GM12878 (cell line): ENCODE data around the gene APC2. TPM values are rescaled to one million over a fixed set of nuclear protein-coding genes. Genes with fewer than 3 reads are reported as not detected.

Experiments
- BMI1 ChIP-seq: fragments of 450-650 bp; IDR thresholded peaks from 2 replicates; pipeline ENCODE4 v1.6.1; 2016; ENCODE audit warnings: mild to moderate bottlenecking, moderate library complexity, borderline replicate concordance
- CEBPB ChIP-seq, 2 experiments: fragments of 150-350 bp in 1 of 2; IDR thresholded peaks; 2 replicates each; pipeline ENCODE4 v1.6.1; 2012 to 2014; ENCODE audit warnings: low read depth in 2 of 2, low read length in 2 of 2, borderline replicate concordance in 1 of 2, inconsistent platforms in 1 of 2
- EP300 ChIP-seq, 2 experiments: fragments of 150-350 bp in 1 of 2; IDR thresholded peaks; 2 replicates each; pipeline ENCODE4 v1.6.1; 2011 to 2012; ENCODE audit warnings: low read depth in 2 of 2, low read length in 2 of 2, borderline replicate concordance in 1 of 2, improper control_type of control experiment in 1 of 2, inconsistent platforms in 1 of 2; ENCODE audit not compliant: control insufficient read depth in 1 of 2
- MXI1 ChIP-seq: fragments of 150-350 bp; IDR thresholded peaks from 2 replicates; pipeline ENCODE4 v1.6.1; 2011; ENCODE audit warnings: low read depth, mild to moderate bottlenecking, inconsistent platforms, low read length, improper control_type of control experiment
- NR2C1 ChIP-seq: fragments of 450-650 bp; IDR thresholded peaks from 2 replicates; pipeline ENCODE4 v1.6.1; 2017; ENCODE audit warnings: antibody characterized with exemption, mild to moderate bottlenecking, moderate library complexity
- POLR2A ChIP-seq: IDR thresholded peaks from 2 replicates; pipeline ENCODE4 v1.6.1; 2011; ENCODE audit warnings: low read depth, mild to moderate bottlenecking, low read length
- POU2F2 ChIP-seq: IDR thresholded peaks from 3 replicates; pipeline ENCODE4 v1.6.1; 2011; ENCODE audit warnings: low read depth, mild to moderate bottlenecking, low read length, borderline replicate concordance
- RELA ChIP-seq: fragments of 450-650 bp; IDR thresholded peaks from 2 replicates; pipeline ENCODE4 v1.8.0; 2014; ENCODE audit warnings: borderline replicate concordance; ENCODE audit not compliant: partially characterized antibody
- SIN3A ChIP-seq: IDR thresholded peaks from 2 replicates; pipeline ENCODE4 v1.6.1; 2012; ENCODE audit warnings: low read depth, low read length, improper control_type of control experiment
- SUPT20H ChIP-seq: IDR thresholded peaks from 2 replicates; pipeline ENCODE4 v1.6.1; 2011; ENCODE audit warnings: low read depth, mild to moderate bottlenecking, low read length, moderate library complexity, borderline replicate concordance; ENCODE audit not compliant: control insufficient read depth
- ZZZ3 ChIP-seq: IDR thresholded peaks from 2 replicates; pipeline ENCODE4 v1.6.1; 2011; ENCODE audit warnings: low read depth; ENCODE audit not compliant: control insufficient read depth, insufficient read length
- polyA plus RNA-seq, 11 experiments: library from polyadenylated mRNA; depleted of rRNA in 4 of 11; unstranded in 6 of 11; stranded (reverse) in 5 of 11; fragments of >200 nt; fragmentation: Nextera tagmentation in 4 of 11; fragmentation: Illumina TruSeq in 1 of 11; extraction: Ambion mirVana in 4 of 11; extraction: Trizol in 1 of 11; gene quantifications; 1 replicate in 1 of 11; 2 replicates in 10 of 11; pipeline versions ENCODE4 v1.2.1 to v1.2.3, GENCODE V29; 2011 to 2016; ENCODE audit warnings: inconsistent platforms in 2 of 11, missing spikeins in 2 of 11, low read depth in 1 of 11
- total RNA-seq, 4 experiments: library from RNA; depleted of rRNA in 3 of 4; stranded (reverse); fragments of >200 nt in 3 of 4; fragmentation: Illumina TruSeq in 1 of 4; extraction: Trizol in 1 of 4; gene quantifications; 2 replicates each; pipeline versions ENCODE4 v1.2.1 to v1.2.3, GENCODE V29; 2013 to 2021
- TF ChIP-seq, protein P1 (sequence below): IDR thresholded peaks from 2 replicates; pipeline ENCODE4 v1.6.1; 2011; ENCODE audit warnings: borderline replicate concordance, low read depth, mild to moderate bottlenecking, moderate library complexity, low read length; ENCODE audit not compliant: insufficient read depth, poor library complexity, severe bottlenecking
- TF ChIP-seq, protein P2 (sequence below): fragments of 450-650 bp; IDR thresholded peaks from 2 replicates; pipeline ENCODE4 v1.6.1; 2017; ENCODE audit warnings: mild to moderate bottlenecking, moderate library complexity
- TF ChIP-seq, protein P3 (sequence below): fragments of 450-650 bp; IDR thresholded peaks from 2 replicates; pipeline ENCODE4 v1.6.1; 2014; ENCODE audit warnings: mild to moderate bottlenecking
- TF ChIP-seq, protein P4 (sequence below), 3 experiments: IDR thresholded peaks in 2 of 3; conservative IDR thresholded peaks in 1 of 3; 2 replicates each; pipeline ENCODE4 v1.5.1; 2011; ENCODE audit warnings: low read depth in 3 of 3, low read length in 3 of 3, mild to moderate bottlenecking in 3 of 3, control low read depth in 2 of 3, moderate library complexity in 2 of 3, inconsistent platforms in 1 of 3, mixed read lengths in 1 of 3; ENCODE audit not compliant: control insufficient read depth in 2 of 3, insufficient read depth in 1 of 3; ENCODE audit errors: extremely low read depth in 1 of 3
- TF ChIP-seq, protein P5 (sequence below): fragments of 450-650 bp; IDR thresholded peaks from 2 replicates; pipeline ENCODE4 v1.6.1; 2016; ENCODE audit warnings: mild to moderate bottlenecking
- TF ChIP-seq, protein P6 (sequence below): IDR thresholded peaks from 2 replicates; pipeline ENCODE4 v1.6.1; 2012; ENCODE audit warnings: low read depth, low read length, improper control_type of control experiment

The APC2 gene
- total and polyA plus RNA-seq, 10 of the 15 experiments (the other 5 are each of a cell fraction or from before 2014, with no cell fraction given): under 0.01 to 0.73 (median 0.04) TPM; not detected in 5

DNA sequence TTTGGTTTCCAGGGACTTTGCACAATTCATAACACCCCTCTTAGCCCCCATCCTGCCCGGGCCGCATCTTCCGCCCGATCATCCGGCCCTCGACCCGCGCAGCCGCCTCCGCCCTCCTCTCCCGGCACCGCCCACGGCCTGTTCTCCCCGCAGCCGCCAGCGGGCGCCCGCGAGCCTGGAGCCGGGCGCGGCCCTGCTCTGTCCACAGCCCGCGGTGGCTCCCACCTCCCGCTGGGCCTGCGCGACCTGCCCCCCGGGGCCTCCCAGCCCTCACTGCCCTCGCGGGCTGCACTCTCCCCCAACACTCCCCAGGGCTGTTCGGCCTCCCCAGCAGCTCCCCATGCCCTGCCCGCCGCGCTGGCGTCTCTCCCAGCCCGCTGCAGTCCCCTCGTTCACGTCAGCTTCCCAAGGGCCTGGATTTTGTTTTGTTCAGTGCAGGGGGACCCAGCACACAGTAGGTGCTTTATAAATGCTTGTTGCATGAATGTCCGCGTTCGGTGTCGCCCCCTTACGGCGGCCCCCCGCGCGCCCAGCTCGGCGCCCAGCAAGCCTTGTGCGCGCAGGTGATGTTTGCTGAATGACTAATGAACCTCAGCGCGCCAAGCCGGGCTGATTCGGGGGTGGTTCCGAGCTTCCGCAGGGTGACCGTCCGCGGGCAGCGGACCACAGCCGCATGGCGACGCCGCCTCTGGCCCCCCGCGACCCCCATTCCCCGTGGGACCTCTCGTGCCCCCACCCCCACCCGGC is 4.6 kb upstream of the APC2 start (continued):
- TF ChIP-seq, protein P1, sequence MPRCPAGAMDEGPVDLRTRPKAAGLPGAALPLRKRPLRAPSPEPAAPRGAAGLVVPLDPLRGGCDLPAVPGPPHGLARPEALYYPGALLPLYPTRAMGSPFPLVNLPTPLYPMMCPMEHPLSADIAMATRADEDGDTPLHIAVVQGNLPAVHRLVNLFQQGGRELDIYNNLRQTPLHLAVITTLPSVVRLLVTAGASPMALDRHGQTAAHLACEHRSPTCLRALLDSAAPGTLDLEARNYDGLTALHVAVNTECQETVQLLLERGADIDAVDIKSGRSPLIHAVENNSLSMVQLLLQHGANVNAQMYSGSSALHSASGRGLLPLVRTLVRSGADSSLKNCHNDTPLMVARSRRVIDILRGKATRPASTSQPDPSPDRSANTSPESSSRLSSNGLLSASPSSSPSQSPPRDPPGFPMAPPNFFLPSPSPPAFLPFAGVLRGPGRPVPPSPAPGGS: no peak
- TF ChIP-seq EP300 (IDR thresholded peaks at IDR 0.05; ENCODE audit: borderline replicate concordance in 1 of 2, control insufficient read depth in 1 of 2, low read depth in 2 of 2, low read length in 2 of 2): no peak
- TF ChIP-seq, protein P2, sequence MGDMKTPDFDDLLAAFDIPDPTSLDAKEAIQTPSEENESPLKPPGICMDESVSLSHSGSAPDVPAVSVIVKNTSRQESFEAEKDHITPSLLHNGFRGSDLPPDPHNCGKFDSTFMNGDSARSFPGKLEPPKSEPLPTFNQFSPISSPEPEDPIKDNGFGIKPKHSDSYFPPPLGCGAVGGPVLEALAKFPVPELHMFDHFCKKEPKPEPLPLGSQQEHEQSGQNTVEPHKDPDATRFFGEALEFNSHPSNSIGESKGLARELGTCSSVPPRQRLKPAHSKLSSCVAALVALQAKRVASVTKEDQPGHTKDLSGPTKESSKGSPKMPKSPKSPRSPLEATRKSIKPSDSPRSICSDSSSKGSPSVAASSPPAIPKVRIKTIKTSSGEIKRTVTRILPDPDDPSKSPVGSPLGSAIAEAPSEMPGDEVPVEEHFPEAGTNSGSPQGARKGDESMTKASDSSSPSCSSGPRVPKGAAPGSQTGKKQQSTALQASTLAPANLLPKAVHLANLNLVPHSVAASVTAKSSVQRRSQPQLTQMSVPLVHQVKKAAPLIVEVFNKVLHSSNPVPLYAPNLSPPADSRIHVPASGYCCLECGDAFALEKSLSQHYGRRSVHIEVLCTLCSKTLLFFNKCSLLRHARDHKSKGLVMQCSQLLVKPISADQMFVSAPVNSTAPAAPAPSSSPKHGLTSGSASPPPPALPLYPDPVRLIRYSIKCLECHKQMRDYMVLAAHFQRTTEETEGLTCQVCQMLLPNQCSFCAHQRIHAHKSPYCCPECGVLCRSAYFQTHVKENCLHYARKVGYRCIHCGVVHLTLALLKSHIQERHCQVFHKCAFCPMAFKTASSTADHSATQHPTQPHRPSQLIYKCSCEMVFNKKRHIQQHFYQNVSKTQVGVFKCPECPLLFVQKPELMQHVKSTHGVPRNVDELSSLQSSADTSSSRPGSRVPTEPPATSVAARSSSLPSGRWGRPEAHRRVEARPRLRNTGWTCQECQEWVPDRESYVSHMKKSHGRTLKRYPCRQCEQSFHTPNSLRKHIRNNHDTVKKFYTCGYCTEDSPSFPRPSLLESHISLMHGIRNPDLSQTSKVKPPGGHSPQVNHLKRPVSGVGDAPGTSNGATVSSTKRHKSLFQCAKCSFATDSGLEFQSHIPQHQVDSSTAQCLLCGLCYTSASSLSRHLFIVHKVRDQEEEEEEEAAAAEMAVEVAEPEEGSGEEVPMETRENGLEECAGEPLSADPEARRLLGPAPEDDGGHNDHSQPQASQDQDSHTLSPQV: peak; percentile 65; the same call in 1 of the 2 replicates
- no peak for TF ChIP-seq BMI1
- TF ChIP-seq POU2F2: no peak
- TF ChIP-seq, protein P3, sequence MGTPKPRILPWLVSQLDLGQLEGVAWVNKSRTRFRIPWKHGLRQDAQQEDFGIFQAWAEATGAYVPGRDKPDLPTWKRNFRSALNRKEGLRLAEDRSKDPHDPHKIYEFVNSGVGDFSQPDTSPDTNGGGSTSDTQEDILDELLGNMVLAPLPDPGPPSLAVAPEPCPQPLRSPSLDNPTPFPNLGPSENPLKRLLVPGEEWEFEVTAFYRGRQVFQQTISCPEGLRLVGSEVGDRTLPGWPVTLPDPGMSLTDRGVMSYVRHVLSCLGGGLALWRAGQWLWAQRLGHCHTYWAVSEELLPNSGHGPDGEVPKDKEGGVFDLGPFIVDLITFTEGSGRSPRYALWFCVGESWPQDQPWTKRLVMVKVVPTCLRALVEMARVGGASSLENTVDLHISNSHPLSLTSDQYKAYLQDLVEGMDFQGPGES: no peak
- TF ChIP-seq, protein P4, sequence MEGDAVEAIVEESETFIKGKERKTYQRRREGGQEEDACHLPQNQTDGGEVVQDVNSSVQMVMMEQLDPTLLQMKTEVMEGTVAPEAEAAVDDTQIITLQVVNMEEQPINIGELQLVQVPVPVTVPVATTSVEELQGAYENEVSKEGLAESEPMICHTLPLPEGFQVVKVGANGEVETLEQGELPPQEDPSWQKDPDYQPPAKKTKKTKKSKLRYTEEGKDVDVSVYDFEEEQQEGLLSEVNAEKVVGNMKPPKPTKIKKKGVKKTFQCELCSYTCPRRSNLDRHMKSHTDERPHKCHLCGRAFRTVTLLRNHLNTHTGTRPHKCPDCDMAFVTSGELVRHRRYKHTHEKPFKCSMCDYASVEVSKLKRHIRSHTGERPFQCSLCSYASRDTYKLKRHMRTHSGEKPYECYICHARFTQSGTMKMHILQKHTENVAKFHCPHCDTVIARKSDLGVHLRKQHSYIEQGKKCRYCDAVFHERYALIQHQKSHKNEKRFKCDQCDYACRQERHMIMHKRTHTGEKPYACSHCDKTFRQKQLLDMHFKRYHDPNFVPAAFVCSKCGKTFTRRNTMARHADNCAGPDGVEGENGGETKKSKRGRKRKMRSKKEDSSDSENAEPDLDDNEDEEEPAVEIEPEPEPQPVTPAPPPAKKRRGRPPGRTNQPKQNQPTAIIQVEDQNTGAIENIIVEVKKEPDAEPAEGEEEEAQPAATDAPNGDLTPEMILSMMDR (IDR thresholded peaks at IDR 0.05 in 2 of 3, conservative IDR thresholded peaks at IDR 0.05 in 1 of 3; ENCODE audit: control insufficient read depth in 2 of 3, extremely low read depth in 1 of 3, insufficient read depth in 1 of 3, low read depth in 3 of 3, low read length in 3 of 3): peak; percentile 82 to 94 (median 94)
- no peak for TF ChIP-seq ZZZ3
- peak; percentile 31; the same call in 1 of the 2 replicates for TF ChIP-seq NR2C1
- no peak; the same call in 1 of the 2 replicates for TF ChIP-seq POLR2A
- TF ChIP-seq, protein P5, sequence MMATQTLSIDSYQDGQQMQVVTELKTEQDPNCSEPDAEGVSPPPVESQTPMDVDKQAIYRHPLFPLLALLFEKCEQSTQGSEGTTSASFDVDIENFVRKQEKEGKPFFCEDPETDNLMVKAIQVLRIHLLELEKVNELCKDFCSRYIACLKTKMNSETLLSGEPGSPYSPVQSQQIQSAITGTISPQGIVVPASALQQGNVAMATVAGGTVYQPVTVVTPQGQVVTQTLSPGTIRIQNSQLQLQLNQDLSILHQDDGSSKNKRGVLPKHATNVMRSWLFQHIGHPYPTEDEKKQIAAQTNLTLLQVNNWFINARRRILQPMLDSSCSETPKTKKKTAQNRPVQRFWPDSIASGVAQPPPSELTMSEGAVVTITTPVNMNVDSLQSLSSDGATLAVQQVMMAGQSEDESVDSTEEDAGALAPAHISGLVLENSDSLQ: no peak
- TF ChIP-seq RELA: peak; percentile 68
- no peak for TF ChIP-seq SUPT20H
- no peak for TF ChIP-seq SIN3A
- TF ChIP-seq, protein P6, sequence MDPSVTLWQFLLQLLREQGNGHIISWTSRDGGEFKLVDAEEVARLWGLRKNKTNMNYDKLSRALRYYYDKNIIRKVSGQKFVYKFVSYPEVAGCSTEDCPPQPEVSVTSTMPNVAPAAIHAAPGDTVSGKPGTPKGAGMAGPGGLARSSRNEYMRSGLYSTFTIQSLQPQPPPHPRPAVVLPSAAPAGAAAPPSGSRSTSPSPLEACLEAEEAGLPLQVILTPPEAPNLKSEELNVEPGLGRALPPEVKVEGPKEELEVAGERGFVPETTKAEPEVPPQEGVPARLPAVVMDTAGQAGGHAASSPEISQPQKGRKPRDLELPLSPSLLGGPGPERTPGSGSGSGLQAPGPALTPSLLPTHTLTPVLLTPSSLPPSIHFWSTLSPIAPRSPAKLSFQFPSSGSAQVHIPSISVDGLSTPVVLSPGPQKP: peak; percentile 56; the same call in 1 of the 2 replicates
- TF ChIP-seq MXI1: no peak
- no peak for TF ChIP-seq CEBPB (IDR thresholded peaks at IDR 0.05; ENCODE audit: borderline replicate concordance in 1 of 2, low read depth in 2 of 2, low read length in 2 of 2)
